HEK293T (cell line): ENCODE data around the gene GABPA.
"Not testable (repeated sequence)": the region's sequence is repeated elsewhere in the genome, so short reads cannot be mapped to it uniquely, and the experiment has no call there.

Source experiments
- CTCF ChIA-PET: fragments of 350-600 bp; formaldehyde crosslinking; extraction: SDS; loops from one replicate; lab custom pipeline; 2021; ENCODE audit warnings: antibody characterized with exemption, inconsistent platforms; lab: Yijun Ruan, JAX
- POLR2A ChIA-PET: fragments of 350-600 bp; formaldehyde crosslinking; extraction: SDS; loops from one replicate; lab custom pipeline; 2020; ENCODE audit warnings: antibody characterized with exemption, inconsistent platforms; lab: Yijun Ruan, JAX
- DNase-seq: peaks from one replicate; pipeline ENCODE4 v3.0.0; 2012; ENCODE audit warnings: mixed read lengths; ENCODE audit errors: extremely low spot score
- ARNT ChIP-seq: fragments of 450-650 bp; IDR thresholded peaks from 2 replicates; pipeline ENCODE4 v1.6.1; 2017; ENCODE audit warnings: mild to moderate bottlenecking
- BHLHE40 ChIP-seq: fragments of 450-650 bp; IDR thresholded peaks from 2 replicates; pipeline ENCODE4 v1.6.1; 2016; ENCODE audit warnings: mild to moderate bottlenecking, moderate library complexity, borderline replicate concordance
- CTBP1 ChIP-seq: fragments of 450-650 bp; IDR thresholded peaks from 2 replicates; pipeline ENCODE4 v1.6.1; 2016; ENCODE audit warnings: borderline replicate concordance
- ELF4 ChIP-seq: fragments of 450-650 bp; IDR thresholded peaks from 2 replicates; pipeline ENCODE4 v1.6.1; 2017; ENCODE audit warnings: antibody characterized with exemption
- FOXA1 ChIP-seq: fragments of 450-650 bp; IDR thresholded peaks from 2 replicates; pipeline ENCODE4 v1.6.1; 2016; ENCODE audit warnings: mild to moderate bottlenecking
- FOXK2 ChIP-seq: fragments of 450-650 bp; IDR thresholded peaks from 2 replicates; pipeline ENCODE4 v1.6.1; 2016; ENCODE audit warnings: mild to moderate bottlenecking
- FOXM1 ChIP-seq: fragments of 450-650 bp; IDR thresholded peaks from 2 replicates; pipeline ENCODE4 v1.6.1; 2017; ENCODE audit warnings: mild to moderate bottlenecking, borderline replicate concordance
- HDGF ChIP-seq: fragments of 450-650 bp; IDR thresholded peaks from 2 replicates; pipeline ENCODE4 v1.6.1; 2017; ENCODE audit warnings: antibody characterized with exemption, borderline replicate concordance
- L3MBTL2 ChIP-seq: fragments of 450-650 bp; conservative IDR thresholded peaks from 2 replicates; pipeline ENCODE4 v1.6.1; 2016; ENCODE audit warnings: mild to moderate bottlenecking
- LEF1 ChIP-seq: fragments of 450-650 bp; IDR thresholded peaks from 2 replicates; pipeline ENCODE4 v1.6.1; 2017; ENCODE audit warnings: mild to moderate bottlenecking, borderline replicate concordance
- NFRKB ChIP-seq: fragments of 450-650 bp; IDR thresholded peaks from 2 replicates; pipeline ENCODE4 v1.6.1; 2016; ENCODE audit warnings: mild to moderate bottlenecking, moderate library complexity
- PKNOX1 ChIP-seq: fragments of 450-650 bp; IDR thresholded peaks from 2 replicates; pipeline ENCODE4 v1.6.1; 2016
- SP1 ChIP-seq: fragments of 450-650 bp; IDR thresholded peaks from 2 replicates; pipeline ENCODE4 v1.6.1; 2017
- SUZ12 ChIP-seq: fragments of 450-650 bp; IDR thresholded peaks from 2 replicates; pipeline ENCODE4 v1.6.1; 2016; ENCODE audit warnings: mild to moderate bottlenecking
- TARDBP ChIP-seq: fragments of 450-650 bp; IDR thresholded peaks from 2 replicates; pipeline ENCODE4 v1.6.1; 2016
- ZNF384 ChIP-seq: fragments of 450-650 bp; IDR thresholded peaks from 2 replicates; pipeline ENCODE4 v1.6.1; 2016

GABPA gene

GRCh38 chr21:25764065-25764464 is 29.3 kb downstream of the GABPA start:
- ChIA-PET POLR2A (no interaction called here), CTCF (no interaction called here)
- no peak for DNase-seq
- TF ChIP-seq ZNF384 (no peak), NFRKB (no peak), FOXM1 (no peak), ELF4 (no peak), ARNT (no peak), SP1 (no peak)

- TF ChIP-seq CTBP1 (no peak), SP1 (no peak), L3MBTL2 (no peak), ELF4 (no peak), NFRKB (no peak), PKNOX1 (no peak), TARDBP (no peak), SUZ12 (no peak)
- ChIA-PET POLR2A (no interaction called here), CTCF (no interaction called here)
- no peak for DNase-seq
Measured at GRCh38 chr21:25767921-25768320, 33.1 kb downstream of the GABPA start.

GRCh38 chr21:25772686-25773085 is 37.9 kb downstream of the GABPA start:
- ChIA-PET CTCF (no interaction called here), POLR2A (no interaction called here)
- TF ChIP-seq SP1 (no peak), L3MBTL2 (no peak), FOXM1 (no peak), FOXK2 (no peak), HDGF (no peak), ARNT (no peak), NFRKB (no peak), PKNOX1 (peak; percentile 80)
- no peak for DNase-seq

- DNase-seq, result no peak
- POLR2A ChIA-PET, result no interaction called here
- CTCF ChIA-PET, result interaction anchor here (1.4 kb wide), 1 partner anchor 25 kb away, joined by 4 read pairs; no protein-coding TSS in a partner anchor
- TF ChIP-seq TARDBP (no peak), NFRKB (no peak)
Measured at GRCh38 chr21:25776440-25776839, 41.7 kb downstream of the GABPA start.

- DNase-seq, POLR2A ChIA-PET: not testable (repeated sequence)
- CTCF ChIA-PET, result interaction anchor here (1.4 kb wide), 1 partner anchor 23 kb away, joined by 4 read pairs; no protein-coding TSS in a partner anchor
Measured at GRCh38 chr21:25778126-25778875, 43.5 kb downstream of the GABPA start.

GRCh38 chr21:25788677-25789076 is 53.9 kb downstream of the GABPA start:
- TF ChIP-seq LEF1 (no peak), TARDBP (no peak), FOXK2 (no peak), FOXM1 (no peak), FOXA1 (no peak), CTBP1 (no peak), ARNT (no peak), HDGF (no peak), L3MBTL2 (no peak), BHLHE40 (no peak), SUZ12 (no peak)
- CTCF ChIA-PET, result no interaction called here
- no peak for DNase-seq
- POLR2A ChIA-PET, result no interaction called here

GRCh38 chr21:25790122-25790877 is 55.5 kb downstream of the GABPA start:
- TF ChIP-seq L3MBTL2 (peak; percentile 70; the same call in 1 of the 2 replicates), FOXM1 (no peak)
- DNase-seq, result peak; percentile 53
- POLR2A ChIA-PET, result no interaction called here
- CTCF ChIA-PET, result no interaction called here

- POLR2A ChIA-PET, result no interaction called here
- DNase-seq, result no peak
Measured at GRCh38 chr21:25790878-25791204, 56.1 kb downstream of the GABPA start.

More at GRCh38 chr21:25790878-25791204, 56.1 kb downstream of the GABPA start:
- no peak for TF ChIP-seq TARDBP
- TF ChIP-seq CTBP1, result no peak
- TF ChIP-seq FOXM1, result no peak
- TF ChIP-seq FOXA1, result no peak
- no peak for TF ChIP-seq SP1
- no peak for TF ChIP-seq HDGF
- no peak for TF ChIP-seq BHLHE40
- no peak for TF ChIP-seq ZNF384
- TF ChIP-seq ELF4, result no peak
- no peak for TF ChIP-seq ARNT
- no peak for TF ChIP-seq NFRKB
- TF ChIP-seq LEF1, result no peak
- no peak for TF ChIP-seq SUZ12
- TF ChIP-seq FOXK2, result no peak
- no peak for TF ChIP-seq PKNOX1
- CTCF ChIA-PET, result interaction anchor here (0.8 kb wide), 1 partner anchor 10 kb away, joined by 3 read pairs; no protein-coding TSS in a partner anchor
